ENCODE results near the gene SLC6A7. TPM values are rescaled to one million over a fixed set of nuclear protein-coding genes. Genes with fewer than 3 reads are reported as not detected.

Gene SLC6A7
- total RNA-seq, 1 experiment from 2014 or later: not detected

DNA sequence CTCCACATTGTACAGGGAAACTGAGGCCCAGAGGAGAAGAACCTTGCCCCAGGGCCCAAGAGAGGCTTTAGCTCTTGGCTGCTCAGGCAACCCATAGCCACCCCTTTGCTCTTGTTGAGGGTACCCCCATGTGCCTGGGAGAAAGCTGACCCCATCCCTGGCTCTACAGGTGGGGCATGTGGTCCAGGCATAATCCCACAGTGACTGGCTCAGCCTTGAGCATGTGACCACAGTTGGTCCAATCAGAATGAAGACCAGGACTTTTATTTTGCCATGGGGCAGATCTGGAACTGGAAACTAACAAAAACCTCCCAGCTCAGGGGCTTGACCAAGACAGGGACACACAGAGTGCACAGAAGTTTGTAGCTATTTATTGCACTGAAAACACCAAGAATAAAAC lies 29.3 kb downstream of the SLC6A7 start:
- Histone ChIP-seq H3K36me3 (ENCODE audit: insufficient read depth, low read length, poor library complexity, severe bottlenecking) (no peaks in the 10 kb centered on the region), H3K27me3 (replicated peaks; ENCODE audit: insufficient read depth, low read depth, low read length, poor library complexity) (no peaks in the 10 kb centered on the region), H3K4me3 (ENCODE audit: low read depth, low read length, poor library complexity, severe bottlenecking) (no peak overlapping the region), H3K4me1 (ENCODE audit: insufficient read depth, low read length, poor library complexity, severe bottlenecking) (no peaks in the 10 kb centered on the region), H3K27ac (ENCODE audit: low read depth, low read length, poor library complexity, severe bottlenecking) (no peak overlapping the region), H3K9me3 (ENCODE audit: low read depth, low read length, poor library complexity, severe bottlenecking) (no peaks in the 10 kb centered on the region)
- POLR2A ChIA-PET (ENCODE audit: low non-redundant PET): interaction anchor here (0.6 kb wide), 1 partner anchor 186 kb away, joined by 4 read pairs; no protein-coding TSS in a partner anchor
- CTCF ChIA-PET: interaction anchor here (0.7 kb wide), 1 partner anchor 209 kb away, joined by 13 read pairs; no protein-coding TSS in a partner anchor
- no peak for DNase-seq (ENCODE audit: low spot score)
- intact Hi-C loops (cut with micrococcal nuclease; ENCODE audit: unreplicated experiment): loop anchor here (2.0 to 5.0 kb wide), 2 partner anchors 227 to 582 kb away; no protein-coding TSS in a partner anchor
- no peak for TF ChIP-seq EZH2 (IDR thresholded peaks at IDR 0.05; ENCODE audit: borderline replicate concordance, low read depth, low read length, poor library complexity, severe bottlenecking)
- TF ChIP-seq, protein P1, sequence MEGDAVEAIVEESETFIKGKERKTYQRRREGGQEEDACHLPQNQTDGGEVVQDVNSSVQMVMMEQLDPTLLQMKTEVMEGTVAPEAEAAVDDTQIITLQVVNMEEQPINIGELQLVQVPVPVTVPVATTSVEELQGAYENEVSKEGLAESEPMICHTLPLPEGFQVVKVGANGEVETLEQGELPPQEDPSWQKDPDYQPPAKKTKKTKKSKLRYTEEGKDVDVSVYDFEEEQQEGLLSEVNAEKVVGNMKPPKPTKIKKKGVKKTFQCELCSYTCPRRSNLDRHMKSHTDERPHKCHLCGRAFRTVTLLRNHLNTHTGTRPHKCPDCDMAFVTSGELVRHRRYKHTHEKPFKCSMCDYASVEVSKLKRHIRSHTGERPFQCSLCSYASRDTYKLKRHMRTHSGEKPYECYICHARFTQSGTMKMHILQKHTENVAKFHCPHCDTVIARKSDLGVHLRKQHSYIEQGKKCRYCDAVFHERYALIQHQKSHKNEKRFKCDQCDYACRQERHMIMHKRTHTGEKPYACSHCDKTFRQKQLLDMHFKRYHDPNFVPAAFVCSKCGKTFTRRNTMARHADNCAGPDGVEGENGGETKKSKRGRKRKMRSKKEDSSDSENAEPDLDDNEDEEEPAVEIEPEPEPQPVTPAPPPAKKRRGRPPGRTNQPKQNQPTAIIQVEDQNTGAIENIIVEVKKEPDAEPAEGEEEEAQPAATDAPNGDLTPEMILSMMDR (conservative IDR thresholded peaks at IDR 0.05; ENCODE audit: low read depth, low read length): no peak
- BruUV-seq (replicated peaks): no TSS peak

DNA sequence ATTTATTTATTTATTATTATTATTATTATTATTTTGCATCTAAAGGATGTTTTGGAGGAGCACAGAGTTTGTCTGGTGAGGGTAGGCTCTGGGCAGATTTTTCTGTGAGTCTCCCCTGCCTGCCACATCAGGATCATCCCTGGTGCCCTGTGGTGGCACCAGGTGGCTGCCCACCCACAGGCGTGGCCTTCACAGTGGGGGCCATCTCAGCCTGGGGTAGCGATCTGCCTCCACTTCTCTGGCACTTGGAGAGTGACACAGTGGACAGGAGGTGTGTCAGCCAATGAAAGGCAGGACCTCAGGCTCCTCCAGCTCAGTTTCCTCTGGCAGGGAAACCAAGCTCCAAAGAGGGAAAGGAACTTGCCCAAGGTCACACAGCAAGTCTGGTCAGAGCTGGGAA lies 30.0 kb downstream of the SLC6A7 start:
- no peak for TF ChIP-seq EZH2 (IDR thresholded peaks at IDR 0.05; ENCODE audit: borderline replicate concordance, low read depth, low read length, poor library complexity, severe bottlenecking)
- Histone ChIP-seq H3K4me3 (ENCODE audit: low read depth, low read length, poor library complexity, severe bottlenecking) (no peak overlapping the region), H3K9me3 (ENCODE audit: low read depth, low read length, poor library complexity, severe bottlenecking) (no peaks in the 10 kb centered on the region), H3K27ac (ENCODE audit: low read depth, low read length, poor library complexity, severe bottlenecking) (no peak overlapping the region), H3K27me3 (replicated peaks; ENCODE audit: insufficient read depth, low read depth, low read length, poor library complexity) (no peaks in the 10 kb centered on the region), H3K4me1 (ENCODE audit: insufficient read depth, low read length, poor library complexity, severe bottlenecking) (no peaks in the 10 kb centered on the region), H3K36me3 (ENCODE audit: insufficient read depth, low read length, poor library complexity, severe bottlenecking) (no peaks in the 10 kb centered on the region)
- CTCF ChIA-PET: interaction anchor here (0.6 kb wide), 1 partner anchor 391 kb away, joined by 8 read pairs; no protein-coding TSS in a partner anchor
- POLR2A ChIA-PET (ENCODE audit: low non-redundant PET): no interaction called here
- intact Hi-C loops (cut with micrococcal nuclease; ENCODE audit: unreplicated experiment): loop anchor here (2.0 to 5.0 kb wide), 2 partner anchors 228 to 583 kb away; no protein-coding TSS in a partner anchor
- no TSS peak for BruUV-seq (replicated peaks)
- no peak for DNase-seq (ENCODE audit: low spot score)

DNA sequence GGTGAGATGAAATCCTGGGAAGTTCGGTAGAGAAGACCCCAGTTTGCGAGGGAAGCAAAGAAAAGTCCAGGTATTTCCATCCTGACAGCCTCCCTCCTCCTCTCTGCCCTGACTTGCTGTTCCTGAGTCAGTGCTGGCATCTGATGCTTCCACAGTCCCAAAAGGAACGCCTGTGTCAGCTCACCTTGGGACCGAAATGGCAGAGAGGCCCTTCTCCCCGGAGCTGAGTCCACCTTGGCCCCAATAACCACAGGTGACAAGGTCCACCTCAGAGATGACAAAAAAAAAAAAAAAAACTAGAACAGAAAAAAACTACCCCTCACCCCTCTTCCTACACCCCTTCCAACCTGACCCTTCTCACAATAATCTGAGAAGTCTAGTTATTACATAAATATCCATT lies 31.6 kb downstream of the SLC6A7 start:
- TF ChIP-seq, protein P1 (conservative IDR thresholded peaks at IDR 0.05; ENCODE audit: low read depth, low read length): no peak
- no peak for TF ChIP-seq EZH2 (IDR thresholded peaks at IDR 0.05; ENCODE audit: borderline replicate concordance, low read depth, low read length, poor library complexity, severe bottlenecking)
- no peak overlapping the region for H3K4me3 ChIP-seq (ENCODE audit: low read depth, low read length, poor library complexity, severe bottlenecking)
- intact Hi-C loops (cut with micrococcal nuclease; ENCODE audit: unreplicated experiment): no loop called here
- no peaks in the 10 kb centered on the region for H3K4me1 ChIP-seq (ENCODE audit: insufficient read depth, low read length, poor library complexity, severe bottlenecking)
- no peak overlapping the region for H3K27ac ChIP-seq (ENCODE audit: low read depth, low read length, poor library complexity, severe bottlenecking)
- BruUV-seq (replicated peaks): no TSS peak
- H3K27me3 ChIP-seq (replicated peaks; ENCODE audit: insufficient read depth, low read depth, low read length, poor library complexity): no peaks in the 10 kb centered on the region
- no peak for DNase-seq (ENCODE audit: low spot score)
- ChIA-PET CTCF (no interaction called here), POLR2A (ENCODE audit: low non-redundant PET) (no interaction called here)
- no peaks in the 10 kb centered on the region for H3K9me3 ChIP-seq (ENCODE audit: low read depth, low read length, poor library complexity, severe bottlenecking)
- H3K36me3 ChIP-seq (ENCODE audit: insufficient read depth, low read length, poor library complexity, severe bottlenecking): no peaks in the 10 kb centered on the region

DNA sequence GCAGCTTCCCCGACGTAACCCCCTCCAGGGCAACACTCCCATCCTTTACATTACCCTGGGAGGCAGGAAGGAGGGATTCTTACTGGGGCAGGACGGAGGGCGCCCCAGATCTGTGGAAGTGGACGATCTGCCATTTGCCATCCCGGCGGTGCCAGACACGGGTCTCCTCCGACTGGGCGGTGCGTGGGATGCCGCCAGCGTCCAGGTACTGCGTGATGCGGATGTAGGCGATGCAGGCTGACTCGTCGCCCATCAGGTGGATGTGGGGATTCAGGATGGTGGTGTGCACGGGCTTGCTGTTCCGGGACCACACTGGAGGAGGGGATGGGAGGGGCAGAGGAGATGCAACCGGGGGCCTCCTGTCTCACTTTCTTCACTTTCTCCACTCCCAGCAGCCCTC lies 33.0 kb downstream of the SLC6A7 start:
- intact Hi-C loops (cut with micrococcal nuclease; ENCODE audit: unreplicated experiment): no loop called here
- no TSS peak for BruUV-seq (replicated peaks)
- no peaks in the 10 kb centered on the region for H3K9me3 ChIP-seq (ENCODE audit: low read depth, low read length, poor library complexity, severe bottlenecking)
- no peaks in the 10 kb centered on the region for H3K4me1 ChIP-seq (ENCODE audit: insufficient read depth, low read length, poor library complexity, severe bottlenecking)
- H3K27me3 ChIP-seq (replicated peaks; ENCODE audit: insufficient read depth, low read depth, low read length, poor library complexity): no peaks in the 10 kb centered on the region
- no peak for DNase-seq (ENCODE audit: low spot score)
- ChIA-PET CTCF (no interaction called here), POLR2A (ENCODE audit: low non-redundant PET) (no interaction called here)
- TF ChIP-seq, protein P1 (conservative IDR thresholded peaks at IDR 0.05; ENCODE audit: low read depth, low read length): no peak
- no peak for TF ChIP-seq EZH2 (IDR thresholded peaks at IDR 0.05; ENCODE audit: borderline replicate concordance, low read depth, low read length, poor library complexity, severe bottlenecking)
- H3K36me3 ChIP-seq (ENCODE audit: insufficient read depth, low read length, poor library complexity, severe bottlenecking): no peaks in the 10 kb centered on the region
- H3K27ac ChIP-seq (ENCODE audit: low read depth, low read length, poor library complexity, severe bottlenecking): no peak overlapping the region
- no peak overlapping the region for H3K4me3 ChIP-seq (ENCODE audit: low read depth, low read length, poor library complexity, severe bottlenecking)
